AG09309 (cell line): ENCODE data around the gene SMIM45.

Experiments used
- DNase-seq: peaks from one replicate; pipeline ENCODE4 v3.0.0-alpha.2; 2010; ENCODE audit warnings: low read depth
- H3K4me3 ChIP-seq: 2 replicates; pipeline ENCODE4 v1.5.1; 2011; ENCODE audit warnings: mild to moderate bottlenecking, low read depth, low read length, moderate library complexity; ENCODE audit not compliant: control insufficient read depth
- CTCF ChIP-seq: IDR thresholded peaks from 2 replicates; pipeline ENCODE4 v1.5.1; 2011; ENCODE audit warnings: mild to moderate bottlenecking, low read depth, low read length, inconsistent platforms; ENCODE audit not compliant: insufficient read depth, control insufficient read depth; ENCODE audit errors: missing control alignments

The SMIM45 gene

GRCh38 chr22:41913040-41913719 is 38.8 kb upstream of the SMIM45 start:
- no peak for TF ChIP-seq CTCF
- no peak overlapping the region for H3K4me3 ChIP-seq
- DNase-seq = no peak

DNA sequence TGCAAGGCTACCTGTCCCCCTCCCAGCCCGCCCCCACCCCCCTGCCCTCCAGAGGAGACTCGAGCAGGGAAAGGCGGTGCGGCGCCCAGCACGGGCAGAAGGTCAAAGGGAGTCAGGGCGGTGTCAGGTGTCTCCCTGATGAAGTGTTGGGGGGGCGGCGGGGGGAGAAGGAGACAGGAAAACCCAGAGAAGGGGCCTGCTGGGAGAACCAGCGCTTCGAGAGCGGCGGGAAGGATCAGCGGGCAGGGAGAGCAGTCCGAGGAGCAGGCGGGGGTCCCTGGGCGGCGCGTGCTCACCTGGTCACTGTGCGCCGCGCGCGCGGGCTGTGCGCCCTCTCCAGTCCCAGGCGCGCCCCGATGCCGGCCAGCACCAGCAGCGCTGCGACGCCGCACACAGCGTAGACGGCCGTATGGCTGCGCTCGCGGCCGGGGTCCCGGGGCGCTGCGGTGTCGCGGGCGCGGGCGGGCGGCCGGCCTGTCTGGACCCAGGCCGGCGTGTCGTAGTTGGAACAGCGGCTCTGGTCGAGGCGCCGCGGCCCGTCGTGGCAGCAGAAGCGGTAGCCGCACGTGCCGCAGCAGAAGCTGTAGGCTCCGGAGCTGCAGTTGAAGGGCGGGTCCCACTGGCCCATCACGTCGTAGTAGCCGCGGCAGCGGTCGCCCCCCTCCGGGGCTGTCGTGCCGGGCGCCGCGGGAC is 38.0 kb upstream of the SMIM45 start:
- no peak overlapping the region for H3K4me3 ChIP-seq
- no peak for TF ChIP-seq CTCF

DNA sequence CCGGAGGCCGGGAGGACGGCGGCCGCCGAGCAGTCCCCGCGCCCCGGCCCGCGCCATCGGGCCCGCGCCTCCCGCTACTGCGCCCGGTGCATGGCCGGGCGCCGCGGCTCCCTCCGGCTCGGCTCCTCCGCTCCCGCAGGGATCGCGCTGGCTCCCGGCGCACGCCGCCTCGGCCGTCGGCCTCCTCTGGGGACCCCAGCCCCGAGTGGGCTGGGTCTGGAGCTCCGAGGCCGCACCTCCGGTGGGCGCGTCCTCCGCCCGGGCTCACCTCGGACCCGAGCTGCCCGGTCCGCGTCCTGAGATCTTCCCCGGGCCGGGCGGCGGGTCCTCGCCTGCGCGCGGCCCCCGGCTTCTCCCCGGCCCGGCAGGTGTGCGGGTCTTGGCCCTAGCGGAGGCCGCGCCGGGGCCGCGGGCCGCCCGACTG is 37.3 kb upstream of the SMIM45 start:
- TF ChIP-seq CTCF = no peak
- DNase-seq = no peak
- no peak overlapping the region for H3K4me3 ChIP-seq

More for the DNA sequence above, 38.0 kb upstream of the SMIM45 start:
- DNase-seq = no peak

- TF ChIP-seq CTCF = no peak
- no peak for DNase-seq
- H3K4me3 ChIP-seq = no peak within 1 kb of the TSS; the same call in 1 of the 2 replicates
Measured at GRCh38 chr22:41915035-41915785, 36.7 kb upstream of the SMIM45 start, which contains the start of gene SHISA8. TSS of gene SHISA8 (minus strand) at chr22:41915074. CDS start at chr22:41914667, 407 bp downstream.

- DNase-seq = no peak
- no peak for TF ChIP-seq CTCF
- H3K4me3 ChIP-seq = no peak overlapping the region
Measured at GRCh38 chr22:41915786-41916493, 36.0 kb upstream of the SMIM45 start.

GRCh38 chr22:41916745-41917358 is 35.1 kb upstream of the SMIM45 start:
- no peak for TF ChIP-seq CTCF
- H3K4me3 ChIP-seq = no peak overlapping the region
- DNase-seq = no peak
